Nasal cavity respiratory epithelium epithelial cell of viscerocranial mucosa (primary cell): ENCODE data around the gene MYCBPAP. TPM values are rescaled to one million over a fixed set of nuclear protein-coding genes. Genes with fewer than 3 reads are reported as not detected.

ENCODE experiments used
- total RNA-seq: library from RNA; depleted of rRNA; stranded (reverse); fragments of >200 nt; gene quantifications from 2 replicates; pipeline ENCODE4 v1.2.3, GENCODE V29; 2014

MYCBPAP gene, protein sequence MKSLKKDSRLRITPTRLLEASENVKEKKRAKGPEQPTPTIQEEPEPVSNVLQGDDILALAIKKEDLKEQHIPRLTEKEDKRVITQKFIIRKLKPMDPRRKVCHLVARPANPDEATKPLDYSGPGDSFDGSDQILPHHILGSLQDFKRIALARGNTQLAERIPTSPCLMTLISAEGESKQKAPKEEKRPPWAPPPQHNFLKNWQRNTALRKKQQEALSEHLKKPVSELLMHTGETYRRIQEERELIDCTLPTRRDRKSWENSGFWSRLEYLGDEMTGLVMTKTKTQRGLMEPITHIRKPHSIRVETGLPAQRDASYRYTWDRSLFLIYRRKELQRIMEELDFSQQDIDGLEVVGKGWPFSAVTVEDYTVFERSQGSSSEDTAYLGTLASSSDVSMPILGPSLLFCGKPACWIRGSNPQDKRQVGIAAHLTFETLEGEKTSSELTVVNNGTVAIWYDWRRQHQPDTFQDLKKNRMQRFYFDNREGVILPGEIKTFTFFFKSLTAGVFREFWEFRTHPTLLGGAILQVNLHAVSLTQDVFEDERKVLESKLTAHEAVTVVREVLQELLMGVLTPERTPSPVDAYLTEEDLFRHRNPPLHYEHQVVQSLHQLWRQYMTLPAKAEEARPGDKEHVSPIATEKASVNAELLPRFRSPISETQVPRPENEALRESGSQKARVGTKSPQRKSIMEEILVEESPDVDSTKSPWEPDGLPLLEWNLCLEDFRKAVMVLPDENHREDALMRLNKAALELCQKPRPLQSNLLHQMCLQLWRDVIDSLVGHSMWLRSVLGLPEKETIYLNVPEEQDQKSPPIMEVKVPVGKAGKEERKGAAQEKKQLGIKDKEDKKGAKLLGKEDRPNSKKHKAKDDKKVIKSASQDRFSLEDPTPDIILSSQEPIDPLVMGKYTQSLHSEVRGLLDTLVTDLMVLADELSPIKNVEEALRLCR
- under 0.01 and 0.28 TPM in 2 replicates for total RNA-seq

DNA sequence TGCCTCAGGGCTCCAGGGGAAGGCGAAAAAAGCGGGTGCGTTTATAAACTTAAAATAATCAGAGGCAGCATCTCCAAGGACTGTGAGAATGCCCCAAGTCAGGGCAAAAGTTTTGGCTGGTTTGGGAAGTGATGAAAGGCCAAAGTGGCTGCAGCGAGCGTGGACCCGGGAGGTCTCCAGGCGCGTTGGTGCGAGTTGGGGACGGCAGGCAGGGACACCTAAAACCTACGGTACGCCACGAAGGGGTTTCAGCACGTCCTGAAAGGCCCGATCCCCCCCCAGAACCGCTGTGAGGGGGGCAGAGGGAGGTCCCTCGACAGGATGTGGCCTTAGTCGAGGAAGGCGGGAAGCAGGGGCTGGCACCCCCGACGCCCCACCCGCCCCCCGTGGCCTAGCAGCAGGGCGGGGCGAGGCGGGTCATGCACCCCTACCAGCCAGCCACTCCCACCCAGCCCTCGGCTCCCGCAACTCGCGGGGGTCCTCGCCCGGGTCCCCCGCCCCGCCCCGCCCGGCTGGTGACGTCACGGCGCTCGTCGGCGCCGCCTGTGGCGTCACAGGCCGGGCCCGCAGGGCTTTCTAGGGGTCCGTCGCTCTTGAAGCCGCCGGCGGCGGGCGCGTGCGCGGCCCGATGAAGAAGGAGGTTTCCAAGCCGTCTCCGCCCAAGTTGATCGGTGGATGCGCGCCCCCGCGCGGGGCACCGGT is at the start of gene MYCBPAP:
MYCBPAP (plus strand) TSS at position 569 of the 702 bp plus-strand sequence. CDS start 236 bp downstream, outside the sequence.

DNA sequence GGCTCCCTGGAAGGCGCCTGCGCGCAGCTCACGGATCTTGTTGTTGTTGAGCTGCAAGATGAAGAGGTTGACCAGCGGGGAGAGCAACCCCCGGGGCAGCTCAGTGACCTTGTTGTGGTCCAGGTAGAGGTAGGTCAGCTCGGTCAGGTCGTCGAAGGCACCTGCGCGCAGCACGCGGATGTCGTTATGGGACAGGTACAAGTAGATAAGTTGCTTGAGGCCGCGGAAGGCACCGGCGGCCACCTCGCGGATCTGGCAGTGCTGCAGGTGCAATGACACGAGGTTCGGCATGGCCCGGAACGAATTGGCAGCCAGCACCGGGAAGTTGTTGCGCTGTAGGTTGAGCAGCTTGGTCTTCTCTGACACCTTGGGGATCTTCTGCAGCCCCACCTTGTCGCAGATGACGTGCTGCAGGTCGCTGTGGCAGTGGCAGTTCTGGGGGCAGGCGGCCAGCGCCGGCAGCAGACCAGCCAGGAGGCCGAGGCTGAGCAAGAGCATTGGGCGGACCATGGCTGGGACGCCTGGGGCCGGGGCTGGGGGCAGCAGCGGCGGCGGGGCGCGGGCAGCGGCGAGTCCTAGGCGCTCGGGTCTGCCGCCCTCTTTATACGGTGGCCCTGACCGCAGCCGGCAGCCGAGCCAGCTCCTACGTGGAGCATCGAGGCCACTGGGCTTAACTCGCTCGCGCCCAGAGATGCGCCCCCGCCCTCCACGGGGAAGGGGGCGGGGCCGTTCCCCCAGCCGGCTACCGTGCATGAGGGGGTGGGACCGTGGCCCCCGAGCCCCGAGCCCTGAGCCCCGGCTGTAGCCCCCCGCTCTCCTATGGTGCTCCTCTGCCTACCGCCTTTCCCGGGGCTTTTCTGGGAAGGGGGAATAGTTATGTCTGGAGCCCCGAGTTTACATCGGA is 39.7 kb upstream of the MYCBPAP start, which contains the start of gene CHAD:
CHAD (minus strand) TSS at position 577 of the 904 bp plus-strand sequence; CDS start at position 510, 67 bp downstream.

DNA sequence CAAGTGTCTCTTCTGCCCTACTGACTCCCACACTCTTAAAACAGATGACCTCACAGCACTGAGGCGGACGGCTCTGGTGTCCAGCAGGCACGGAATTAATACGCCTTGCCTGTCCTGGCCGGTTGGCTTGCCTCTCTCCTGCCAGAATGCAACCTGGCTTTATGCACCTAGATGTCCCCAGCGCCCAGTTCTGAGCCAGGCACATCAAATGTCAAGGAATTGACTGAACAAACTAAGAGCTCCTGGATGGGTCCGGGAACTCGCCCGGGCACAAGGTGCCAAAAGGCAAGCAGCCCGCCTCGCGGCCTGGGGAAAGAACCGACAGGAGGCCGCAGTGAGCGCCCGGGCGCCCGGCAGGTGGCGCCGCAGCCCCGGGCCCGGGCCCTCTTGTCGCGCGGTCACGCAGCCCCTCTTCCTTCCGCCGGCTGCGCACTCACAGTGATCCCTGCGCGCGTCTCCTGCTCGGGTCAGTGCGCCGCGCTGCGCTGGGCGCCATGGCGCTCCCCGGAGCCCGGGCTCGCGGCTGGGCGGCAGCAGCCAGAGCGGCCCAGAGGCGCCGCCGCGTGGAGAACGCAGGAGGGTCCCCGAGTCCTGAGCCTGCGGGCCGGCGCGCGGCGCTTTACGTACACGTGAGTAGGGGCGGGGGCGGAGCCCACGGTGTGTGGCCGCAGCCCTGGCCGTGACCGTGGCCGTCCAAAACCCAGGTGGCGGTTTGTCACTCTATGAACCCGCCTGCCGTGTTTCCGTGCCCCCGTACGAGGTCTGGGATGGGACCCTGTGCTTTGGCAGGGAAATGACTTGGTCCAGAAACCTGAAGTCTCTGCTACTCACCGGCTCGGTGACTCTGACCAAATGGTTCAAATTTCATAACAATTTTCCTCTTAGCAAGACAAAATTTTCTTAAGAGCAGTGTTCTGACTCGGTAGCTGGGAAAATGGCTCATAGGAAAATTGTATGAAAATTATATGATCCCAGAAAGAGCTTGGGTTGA is 29.6 kb upstream of the MYCBPAP start, which contains the start of gene RSAD1:
RSAD1 (plus strand) TSS at position 470 of the 991 bp plus-strand sequence; CDS start at position 495, 25 bp downstream.

DNA sequence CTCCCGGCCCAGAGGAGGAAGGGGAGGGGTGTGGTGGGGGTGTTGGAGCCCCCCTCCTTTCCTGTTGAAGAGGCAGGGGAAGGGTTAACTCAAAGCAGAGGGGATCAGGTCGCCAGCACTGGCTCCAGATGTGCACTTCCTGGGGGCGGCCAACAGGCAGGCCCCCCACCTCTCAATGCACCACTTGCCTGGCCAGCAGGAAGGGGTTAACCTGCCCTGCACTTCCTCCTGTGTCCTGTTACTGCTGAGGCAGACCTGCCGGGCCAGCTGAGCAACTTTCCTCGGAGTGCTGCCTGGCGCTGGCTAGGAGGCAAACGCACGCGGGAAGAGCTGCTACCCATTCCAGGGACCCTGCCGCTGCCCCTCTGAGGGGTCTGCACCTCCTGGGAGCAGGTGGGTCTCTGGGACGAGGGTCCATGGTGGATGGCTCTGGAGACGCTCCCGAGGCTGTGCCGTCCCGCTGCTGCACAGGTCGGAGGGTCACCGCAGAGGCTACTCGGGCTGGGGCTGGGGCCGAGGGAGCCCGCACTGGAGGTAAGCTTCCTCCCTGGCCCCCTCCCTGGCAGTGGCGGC is 24.3 kb downstream of the MYCBPAP start, which contains the start of gene EPN3:
EPN3 (plus strand) TSS at position 284 of the 573 bp plus-strand sequence. CDS start 3,822 bp downstream, outside the sequence.

DNA sequence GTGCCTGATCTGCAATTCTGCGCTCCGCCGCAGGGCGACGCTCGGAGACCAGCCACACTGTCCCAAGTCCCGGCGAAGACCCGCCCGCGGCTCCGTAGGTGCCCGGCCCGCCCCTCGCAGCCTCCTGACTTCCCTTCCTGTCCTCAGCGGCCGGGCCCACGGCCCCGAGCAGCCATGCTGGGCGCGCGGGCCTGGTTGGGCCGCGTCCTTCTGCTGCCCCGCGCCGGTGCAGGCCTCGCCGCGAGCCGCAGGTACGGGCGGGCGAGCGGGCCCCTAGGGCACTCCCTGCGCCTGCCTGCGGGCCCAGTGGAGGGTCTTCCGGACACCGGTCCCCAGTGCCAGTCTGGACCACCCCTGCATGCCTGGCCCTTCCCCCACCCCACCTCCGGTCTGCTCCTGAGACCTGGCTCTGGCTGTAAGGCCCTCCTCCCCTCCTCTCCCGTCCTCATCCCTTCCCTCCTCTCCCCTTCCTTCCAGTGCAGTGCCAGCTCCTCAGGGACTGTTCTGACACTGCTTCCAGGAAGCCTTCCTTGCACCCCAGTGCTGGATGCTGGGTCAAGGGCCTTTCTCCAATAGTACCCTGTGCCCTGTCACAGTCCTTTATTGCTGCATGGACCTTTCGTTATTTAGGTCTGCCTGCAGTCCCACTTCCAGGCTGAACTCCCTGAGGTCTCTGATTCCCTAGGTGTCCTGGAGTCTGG is 38.9 kb downstream of the MYCBPAP start, which contains the start of gene SPATA20:
SPATA20 (plus strand) TSS at position 140 of the 701 bp plus-strand sequence; CDS start at position 175, 35 bp downstream.

DNA sequence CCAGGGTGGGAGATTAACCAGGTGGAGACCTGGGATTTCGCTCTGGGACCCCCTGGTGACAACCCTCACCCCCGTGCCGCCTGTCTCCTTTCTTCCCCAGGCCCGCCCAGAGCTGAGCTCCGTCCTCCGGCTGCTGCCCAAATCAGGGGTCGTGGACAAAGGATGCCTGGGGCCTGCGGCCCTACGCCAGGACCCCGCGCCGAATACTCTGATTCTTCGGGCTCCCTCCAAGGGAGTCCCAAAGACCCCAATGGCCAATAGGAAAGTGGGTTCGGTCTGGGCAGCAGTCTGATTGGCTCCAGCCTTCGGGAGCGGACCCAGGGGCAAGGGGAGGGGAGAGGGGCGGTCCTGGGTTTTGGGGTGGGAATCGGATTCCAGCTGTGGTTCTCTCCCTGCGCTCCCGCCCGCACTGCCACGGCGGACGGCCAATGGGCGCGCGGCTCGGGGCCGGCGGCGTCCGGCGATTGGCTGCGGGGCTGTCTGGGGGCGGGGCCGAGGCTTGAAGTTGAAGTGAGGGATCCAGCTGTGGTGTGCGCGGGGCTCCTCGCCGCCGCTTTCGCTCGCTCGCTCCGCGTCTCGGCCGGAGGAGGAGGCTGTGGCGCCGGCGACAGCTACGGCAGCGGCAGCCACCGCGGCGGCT is 52.1 kb downstream of the MYCBPAP start, which contains the start of gene CACNA1G:
CACNA1G (plus strand) TSS at position 531 of the 640 bp plus-strand sequence. CDS start 745 bp downstream, outside the sequence.

Other genes starting within 250 kb of the MYCBPAP start
- 0.34 and 1.8 TPM in 2 replicates for gene TMEM92, start 234.0 kb upstream of the MYCBPAP start, total RNA-seq
- 27.0 and 48.4 TPM in 2 replicates for gene XYLT2, start 162.3 kb upstream of the MYCBPAP start, total RNA-seq
- 36.1 and 78.3 TPM in 2 replicates for gene MRPL27, start 135.3 kb upstream of the MYCBPAP start, total RNA-seq
- 0.14 and 0.68 TPM in 2 replicates for gene EME1, start 135.2 kb upstream of the MYCBPAP start, total RNA-seq
- 210 and 309 TPM in 2 replicates for gene LRRC59, start 110.9 kb upstream of the MYCBPAP start, total RNA-seq
- 14.4 and 37.2 TPM in 2 replicates for gene ACSF2, start 82.2 kb upstream of the MYCBPAP start, total RNA-seq
- gene CHAD, start 39.6 kb upstream of the MYCBPAP start, total RNA-seq, result not detected in 2 replicates
- gene RSAD1, start 29.6 kb upstream of the MYCBPAP start, total RNA-seq, result 12.1 and 21.2 TPM in 2 replicates
- 4.1 and 20.9 TPM in 2 replicates for gene EPN3, start 24.3 kb downstream of the MYCBPAP start, total RNA-seq
- gene SPATA20, start 38.7 kb downstream of the MYCBPAP start, total RNA-seq, result 18.5 and 27.8 TPM in 2 replicates
- gene CACNA1G, start 52.3 kb downstream of the MYCBPAP start, total RNA-seq, result not detected in 2 replicates
- gene ABCC3, start 126.4 kb downstream of the MYCBPAP start, total RNA-seq, result 18.1 and 27.3 TPM in 2 replicates
- gene ANKRD40, start 199.5 kb downstream of the MYCBPAP start, total RNA-seq, result 29.7 and 30.0 TPM in 2 replicates
- gene LUC7L3, start 211.2 kb downstream of the MYCBPAP start, total RNA-seq, result 17.1 and 28.7 TPM in 2 replicates